Uterus (tissue), 4 donors: ENCODE data around the gene KCNQ1. TPM values are rescaled to one million over a fixed set of nuclear protein-coding genes. Genes with fewer than 3 reads are reported as not detected.

Experiments used
- DNase-seq, 2 donors: peaks; one replicate each; pipeline ENCODE4 v3.0.0-alpha.2; 2019 to 2020
- H3K27ac ChIP-seq, 2 donors: fragments of 200-600 bp; sonication (generic); 1 replicate in 1 of 2; 2 replicates in 1 of 2; pipeline ENCODE4 v1.5.1; 2016 to 2018
- H3K27me3 ChIP-seq, 2 donors: fragments of 200-600 bp; sonication (generic); one replicate each; pipeline ENCODE4 v1.5.1; 2018 to 2019; ENCODE audit warnings: control low read depth in 1 of 2
- H3K36me3 ChIP-seq, 2 donors: fragments of 200-600 bp; sonication (generic); one replicate each; pipeline ENCODE4 v1.5.1; 2019; ENCODE audit warnings: control low read depth in 1 of 2
- H3K4me1 ChIP-seq, 2 donors: fragments of 200-600 bp; sonication (generic); one replicate each; pipeline ENCODE4 v1.5.1; 2018 to 2019; ENCODE audit warnings: control low read depth in 1 of 2
- H3K4me3 ChIP-seq, 2 donors: fragments of 200-600 bp; sonication (generic); 1 replicate in 1 of 2; 2 replicates in 1 of 2; pipeline ENCODE4 v1.5.1; 2018 to 2019; ENCODE audit warnings: mild to moderate bottlenecking in 1 of 2
- H3K9me3 ChIP-seq, 2 donors: fragments of 200-600 bp; sonication (generic); one replicate each; pipeline ENCODE4 v1.5.1; 2019; ENCODE audit warnings: control low read depth in 1 of 2
- POLR2A ChIP-seq, 2 donors: fragments of 450-650 bp; IDR thresholded peaks; one replicate each; pipeline ENCODE4 v1.6.1; 2016; ENCODE audit warnings: antibody characterized with exemption in 2 of 2, mild to moderate bottlenecking in 1 of 2, moderate library complexity in 1 of 2
- intact Hi-C: fragments of 100-400 bp; cut with DNase I; formaldehyde crosslinking; loops from one replicate; pipeline ENCODE4 v1.15.1; 2023; ENCODE audit warnings: low total_unique reads
- total RNA-seq, 4 donors: library from RNA; depleted of rRNA in 3 of 4; stranded (reverse); fragments of >200 nt in 3 of 4; gene quantifications; one replicate each; pipeline versions ENCODE4 v1.1.0 to v1.2.4, GENCODE V29; 2014 to 2023
- TF ChIP-seq, protein P1 (sequence below), 4 experiments: fragments of 200-600 bp in 2 of 4; fragments of 450-650 bp in 2 of 4; sonication (generic) in 2 of 4; IDR thresholded peaks; one replicate each; pipeline ENCODE4 v1.5.1; 2016 to 2019; ENCODE audit warnings: antibody characterized with exemption in 4 of 4, mild to moderate bottlenecking in 2 of 4, moderate library complexity in 1 of 4
- donor health status: DM: yes; HTN: yes; CAD: no.

The KCNQ1 gene
- total RNA-seq, 4 donors from 2014 or later = 2.6 to 10.4 (median 5.4) TPM

DNA sequence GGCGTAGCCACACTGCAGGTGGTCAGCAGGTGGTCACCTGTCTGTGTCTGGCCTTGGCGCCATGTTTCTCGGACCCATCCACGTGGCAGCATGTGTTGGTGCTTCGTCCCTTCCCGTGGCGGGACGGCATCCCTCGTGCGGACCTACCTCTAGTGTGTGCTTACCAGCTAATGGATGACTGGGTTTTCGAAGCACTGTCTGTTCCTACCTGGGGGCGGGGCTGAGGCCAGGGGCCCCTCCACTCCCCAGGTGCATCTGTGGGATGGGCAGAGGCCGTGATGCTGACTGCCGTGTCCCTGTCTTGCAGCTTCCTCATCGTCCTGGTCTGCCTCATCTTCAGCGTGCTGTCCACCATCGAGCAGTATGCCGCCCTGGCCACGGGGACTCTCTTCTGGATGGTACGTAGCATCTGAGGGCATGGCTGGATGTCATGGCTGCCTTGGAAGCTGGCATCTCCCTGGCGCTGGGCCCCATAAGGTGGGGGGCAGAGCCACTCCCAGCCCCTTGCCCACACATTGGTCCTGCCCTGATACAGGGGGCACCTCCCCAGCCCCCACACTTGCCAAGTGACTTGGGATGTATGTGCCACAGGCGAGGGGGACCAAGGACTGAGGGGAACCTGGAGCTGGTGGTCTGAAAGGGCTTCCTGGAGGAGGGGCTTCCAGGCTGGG lies 82.9 kb downstream of the KCNQ1 start:
- H3K27ac ChIP-seq = no peak overlapping the region
- H3K36me3 ChIP-seq = no peaks in the 10 kb centered on the region
- H3K9me3 ChIP-seq = no peaks in the 10 kb centered on the region
- no peak overlapping the region for H3K4me3 ChIP-seq
- intact Hi-C loops = no loop called here
- H3K27me3 ChIP-seq = no peaks in the 10 kb centered on the region
- DNase-seq = peak; percentile 13 to 14
- no peaks in the 10 kb centered on the region for H3K4me1 ChIP-seq
- no peak for TF ChIP-seq POLR2A (IDR thresholded peaks at IDR 0.05)
- TF ChIP-seq, protein P1, sequence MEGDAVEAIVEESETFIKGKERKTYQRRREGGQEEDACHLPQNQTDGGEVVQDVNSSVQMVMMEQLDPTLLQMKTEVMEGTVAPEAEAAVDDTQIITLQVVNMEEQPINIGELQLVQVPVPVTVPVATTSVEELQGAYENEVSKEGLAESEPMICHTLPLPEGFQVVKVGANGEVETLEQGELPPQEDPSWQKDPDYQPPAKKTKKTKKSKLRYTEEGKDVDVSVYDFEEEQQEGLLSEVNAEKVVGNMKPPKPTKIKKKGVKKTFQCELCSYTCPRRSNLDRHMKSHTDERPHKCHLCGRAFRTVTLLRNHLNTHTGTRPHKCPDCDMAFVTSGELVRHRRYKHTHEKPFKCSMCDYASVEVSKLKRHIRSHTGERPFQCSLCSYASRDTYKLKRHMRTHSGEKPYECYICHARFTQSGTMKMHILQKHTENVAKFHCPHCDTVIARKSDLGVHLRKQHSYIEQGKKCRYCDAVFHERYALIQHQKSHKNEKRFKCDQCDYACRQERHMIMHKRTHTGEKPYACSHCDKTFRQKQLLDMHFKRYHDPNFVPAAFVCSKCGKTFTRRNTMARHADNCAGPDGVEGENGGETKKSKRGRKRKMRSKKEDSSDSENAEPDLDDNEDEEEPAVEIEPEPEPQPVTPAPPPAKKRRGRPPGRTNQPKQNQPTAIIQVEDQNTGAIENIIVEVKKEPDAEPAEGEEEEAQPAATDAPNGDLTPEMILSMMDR (IDR thresholded peaks at IDR 0.05) = no peak

DNA sequence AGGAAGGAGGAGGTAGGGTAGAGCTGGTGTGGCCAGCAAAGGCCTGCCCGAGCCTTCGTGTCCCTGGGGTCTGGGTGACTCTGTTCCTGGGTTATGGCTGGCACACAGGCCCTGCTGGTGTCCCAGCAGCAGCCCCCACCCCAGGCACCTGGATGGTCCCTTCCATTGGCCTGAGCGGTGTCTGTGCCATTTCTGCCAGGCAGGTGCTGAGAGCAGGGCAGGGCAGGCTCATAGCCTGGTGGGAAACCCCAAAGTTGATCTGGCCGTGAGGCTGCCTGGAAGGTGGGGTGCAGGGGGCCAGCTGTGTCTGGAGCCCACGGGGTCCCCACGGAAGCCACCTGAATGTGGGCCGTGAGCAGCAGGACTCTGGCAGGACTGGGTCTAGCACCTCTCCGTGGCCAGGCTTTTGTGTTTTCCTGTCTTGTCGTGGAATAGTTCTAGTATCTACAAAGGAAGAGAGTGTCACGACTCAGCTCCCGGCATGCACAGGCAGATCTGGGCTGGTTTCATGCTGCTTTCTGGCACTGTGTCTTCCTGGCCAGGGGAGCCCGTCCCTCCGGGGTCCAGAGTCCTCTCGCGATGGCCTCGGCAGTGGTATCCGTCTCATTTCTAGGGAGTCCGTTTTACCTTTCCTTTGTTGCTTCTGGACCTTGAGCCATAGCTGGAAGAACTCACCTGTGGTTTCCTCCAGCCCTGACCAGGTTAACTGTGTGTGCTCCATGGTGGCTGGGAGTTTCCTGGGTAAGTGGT lies 83.7 kb downstream of the KCNQ1 start:
- peaks cover 0 to 4% of the 10 kb centered on the region in 2 donors for H3K4me1 ChIP-seq
- no peak for TF ChIP-seq POLR2A (IDR thresholded peaks at IDR 0.05)
- TF ChIP-seq, protein P1 (IDR thresholded peaks at IDR 0.05) = no peak
- H3K36me3 ChIP-seq = no peaks in the 10 kb centered on the region
- H3K4me3 ChIP-seq = no peak overlapping the region
- peak; percentile 6 to 13 for DNase-seq
- H3K27ac ChIP-seq = no peak overlapping the region
- intact Hi-C loops = no loop called here
- H3K27me3 ChIP-seq = no peaks in the 10 kb centered on the region
- H3K9me3 ChIP-seq = no peaks in the 10 kb centered on the region

DNA sequence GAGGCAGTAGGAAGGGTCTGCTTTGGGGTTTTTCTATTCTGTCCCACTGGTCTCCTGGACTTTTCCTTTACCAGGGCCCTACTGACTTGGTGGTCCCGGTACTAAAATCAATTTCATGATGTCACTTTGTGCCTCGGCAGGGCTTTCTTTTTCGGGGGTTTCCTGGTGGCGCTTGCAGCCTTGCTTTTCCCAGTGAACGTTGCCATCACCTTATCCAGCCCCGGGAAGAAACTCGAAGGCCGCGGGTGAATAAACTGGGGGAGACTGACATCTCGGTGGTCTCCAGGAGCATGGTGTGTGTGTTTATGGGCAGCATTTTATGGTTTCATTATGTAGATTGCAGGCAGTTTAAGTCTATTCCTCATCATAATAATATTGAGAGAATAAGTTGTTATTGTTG lies 84.4 kb downstream of the KCNQ1 start:
- Histone ChIP-seq H3K9me3 (no peaks in the 10 kb centered on the region), H3K27me3 (no peaks in the 10 kb centered on the region), H3K4me3 (no peak overlapping the region), H3K36me3 (no peaks in the 10 kb centered on the region), H3K27ac (no peak overlapping the region), H3K4me1 (peaks cover 0 to 10% of the 10 kb centered on the region in 2 donors)
- TF ChIP-seq, protein P1 (IDR thresholded peaks at IDR 0.05) = no peak
- TF ChIP-seq POLR2A (IDR thresholded peaks at IDR 0.05) = no peak
- intact Hi-C loops = no loop called here
- DNase-seq = peak; percentile 2 to 4

DNA sequence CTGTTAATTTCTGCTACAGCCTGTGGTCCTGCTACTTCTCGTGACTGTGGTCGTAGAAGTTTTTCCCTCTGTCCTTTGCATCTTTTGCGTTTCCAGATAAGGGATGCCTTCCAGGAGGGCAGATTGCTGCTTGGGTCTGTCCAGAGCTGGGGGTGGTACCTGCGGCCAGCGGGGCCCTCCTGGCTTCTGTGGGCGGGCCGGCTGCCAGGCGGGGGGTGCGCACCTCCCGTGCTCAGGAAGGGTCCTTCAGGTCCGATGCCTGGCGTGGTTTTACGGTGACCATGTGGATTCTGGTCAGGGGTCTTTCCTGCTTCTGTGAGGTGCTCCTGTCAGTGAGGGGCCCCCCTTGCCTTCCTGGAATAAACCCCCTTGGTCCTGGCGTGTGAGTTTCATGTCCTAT lies 84.8 kb downstream of the KCNQ1 start:
- peak; percentile 12 to 14 for DNase-seq
- no peak for TF ChIP-seq POLR2A (IDR thresholded peaks at IDR 0.05)

DNA sequence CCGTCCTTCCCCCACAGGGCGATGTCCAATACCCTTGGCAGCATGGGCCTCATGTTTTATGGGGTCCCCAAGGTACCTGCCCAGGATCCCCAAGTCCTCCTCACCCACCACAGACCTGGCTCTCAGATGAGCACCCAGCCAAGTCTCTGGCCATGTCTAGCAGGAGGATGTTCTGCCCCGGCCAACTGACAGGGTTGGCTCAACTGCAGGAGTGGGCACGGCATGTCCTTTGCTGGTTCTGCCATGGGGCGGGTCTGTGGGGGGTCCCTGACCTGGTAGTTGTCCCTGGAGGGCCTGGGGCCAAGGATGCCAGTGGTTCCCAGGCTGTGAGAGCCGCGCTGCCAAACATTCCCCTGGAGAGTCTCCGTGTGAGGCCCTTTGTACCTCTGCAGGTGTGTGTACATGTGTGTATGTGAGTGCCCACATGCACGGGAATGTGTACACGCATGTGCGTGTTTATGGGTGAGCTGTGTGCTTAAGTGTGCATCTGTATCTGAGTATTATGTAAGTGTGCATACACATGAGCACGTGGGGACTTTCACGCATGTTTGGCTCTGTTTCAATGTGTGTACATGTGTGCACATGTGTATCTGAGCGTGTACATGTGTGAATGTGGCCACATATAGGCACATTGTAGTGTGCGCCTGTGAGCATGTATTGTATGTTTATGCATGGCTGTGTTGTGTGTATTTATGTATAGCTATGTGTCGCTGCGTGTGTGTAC lies 85.5 kb downstream of the KCNQ1 start:
- H3K9me3 ChIP-seq = no peaks in the 10 kb centered on the region
- intact Hi-C loops = loop anchor here (2.0 kb wide), 1 partner anchor 101 kb away; no protein-coding TSS in a partner anchor
- TF ChIP-seq, protein P1 (IDR thresholded peaks at IDR 0.05) = no peak
- no peak for TF ChIP-seq POLR2A (IDR thresholded peaks at IDR 0.05)
- no peak overlapping the region for H3K27ac ChIP-seq
- no peak overlapping the region for H3K4me3 ChIP-seq
- no peaks in the 10 kb centered on the region for H3K27me3 ChIP-seq
- H3K36me3 ChIP-seq = no peaks in the 10 kb centered on the region
- no peak for DNase-seq
- peaks cover 0 to 11% of the 10 kb centered on the region in 2 donors for H3K4me1 ChIP-seq

More for the DNA sequence above, 84.8 kb downstream of the KCNQ1 start:
- intact Hi-C loops = loop anchor here (2.0 kb wide), 1 partner anchor 101 kb away; no protein-coding TSS in a partner anchor
- H3K36me3 ChIP-seq = no peaks in the 10 kb centered on the region
- peaks cover 0 to 11% of the 10 kb centered on the region in 2 donors for H3K4me1 ChIP-seq
- H3K4me3 ChIP-seq = no peak overlapping the region
- no peaks in the 10 kb centered on the region for H3K27me3 ChIP-seq
- H3K9me3 ChIP-seq = no peaks in the 10 kb centered on the region
- no peak overlapping the region for H3K27ac ChIP-seq
